Osteoblast (primary cell): Measurements from ENCODE around the gene PPARGC1A. TPM values are rescaled to one million over a fixed set of nuclear protein-coding genes. Genes with fewer than 3 reads are reported as not detected.

Source experiments
- DNase-seq: peaks from one replicate; pipeline ENCODE4 v3.0.0; 2011; ENCODE audit warnings: low spot score, mixed read lengths; ENCODE audit not compliant: insufficient read length; ENCODE audit errors: missing footprints
- H2AFZ ChIP-seq: 2 replicates; pipeline ENCODE4 v1.6.0; 2011; ENCODE audit warnings: mild to moderate bottlenecking, low read length
- H3K27ac ChIP-seq: 2 replicates; pipeline ENCODE4 v1.5.1; 2011; ENCODE audit warnings: mild to moderate bottlenecking, low read depth, low read length, moderate library complexity
- H3K27me3 ChIP-seq: 2 replicates; pipeline ENCODE4 v1.6.0; 2012; ENCODE audit warnings: mild to moderate bottlenecking, control low read depth, inconsistent platforms, low read length, moderate library complexity; ENCODE audit not compliant: insufficient read depth
- H3K36me3 ChIP-seq: 2 replicates; pipeline ENCODE4 v1.5.1; 2011; ENCODE audit warnings: mild to moderate bottlenecking, low read length, control low read depth, moderate library complexity; ENCODE audit not compliant: insufficient read depth
- H3K4me1 ChIP-seq: 2 replicates; pipeline ENCODE4 v1.5.1; 2011; ENCODE audit warnings: mild to moderate bottlenecking, low read length, control low read depth, moderate library complexity; ENCODE audit not compliant: insufficient read depth
- H3K4me2 ChIP-seq: 2 replicates; pipeline ENCODE4 v1.6.0; 2011; ENCODE audit warnings: mild to moderate bottlenecking, low read length; ENCODE audit not compliant: insufficient read depth
- H3K4me3 ChIP-seq: fragments of 200-600 bp; sonication (generic); 3 replicates; pipeline ENCODE4 v1.5.1; 2012; ENCODE audit warnings: mild to moderate bottlenecking, low read length, inconsistent platforms; ENCODE audit not compliant: insufficient read depth
- H3K79me2 ChIP-seq: 2 replicates; pipeline ENCODE4 v1.6.0; 2012; ENCODE audit warnings: mild to moderate bottlenecking, low read length, control low read depth, inconsistent platforms; ENCODE audit not compliant: insufficient read depth
- H3K9me3 ChIP-seq: 2 replicates; pipeline ENCODE4 v1.5.1; 2011; ENCODE audit warnings: low read depth, low read length, control low read depth
- H4K20me1 ChIP-seq: 2 replicates; pipeline ENCODE4 v1.6.0; 2012; ENCODE audit warnings: mild to moderate bottlenecking, low read length, control low read depth; ENCODE audit not compliant: insufficient read depth
- total RNA-seq: library from RNA; depleted of rRNA; stranded (reverse); fragments of >200 nt; gene quantifications from 2 replicates; pipeline ENCODE4 v1.2.3, GENCODE V29; 2012
- TF ChIP-seq, protein P1 (sequence below): IDR thresholded peaks from 2 replicates; pipeline ENCODE4 v1.5.1; 2011; ENCODE audit warnings: mild to moderate bottlenecking, low read depth, low read length, moderate library complexity; ENCODE audit errors: extremely low read depth

The PPARGC1A gene
- total RNA-seq, 1 donor: 2.5 TPM

DNA sequence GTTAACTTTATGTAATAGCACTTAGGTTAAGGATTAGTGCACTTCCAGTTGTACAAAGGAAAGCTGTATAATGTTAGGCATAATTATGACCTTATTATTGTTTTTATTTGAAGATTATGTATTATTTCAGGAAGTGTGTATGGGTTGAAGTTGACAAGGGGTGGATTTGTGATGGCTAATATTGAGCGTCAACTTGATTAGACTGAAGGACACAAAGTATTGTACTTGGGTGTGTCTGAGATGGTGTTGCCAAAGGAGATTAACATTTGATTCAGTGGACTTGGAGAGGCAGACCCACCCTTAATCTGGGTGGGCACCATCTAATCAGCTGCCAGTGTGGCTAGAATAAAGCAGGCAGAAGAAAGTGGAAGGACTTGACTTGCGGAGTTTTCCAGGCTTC is 127.3 kb downstream of the PPARGC1A start:
- H3K27ac ChIP-seq: no peak overlapping the region
- DNase-seq: no peak
- H4K20me1 ChIP-seq: no peaks in the 10 kb centered on the region
- no peaks in the 10 kb centered on the region for H3K27me3 ChIP-seq
- TF ChIP-seq, protein P1, sequence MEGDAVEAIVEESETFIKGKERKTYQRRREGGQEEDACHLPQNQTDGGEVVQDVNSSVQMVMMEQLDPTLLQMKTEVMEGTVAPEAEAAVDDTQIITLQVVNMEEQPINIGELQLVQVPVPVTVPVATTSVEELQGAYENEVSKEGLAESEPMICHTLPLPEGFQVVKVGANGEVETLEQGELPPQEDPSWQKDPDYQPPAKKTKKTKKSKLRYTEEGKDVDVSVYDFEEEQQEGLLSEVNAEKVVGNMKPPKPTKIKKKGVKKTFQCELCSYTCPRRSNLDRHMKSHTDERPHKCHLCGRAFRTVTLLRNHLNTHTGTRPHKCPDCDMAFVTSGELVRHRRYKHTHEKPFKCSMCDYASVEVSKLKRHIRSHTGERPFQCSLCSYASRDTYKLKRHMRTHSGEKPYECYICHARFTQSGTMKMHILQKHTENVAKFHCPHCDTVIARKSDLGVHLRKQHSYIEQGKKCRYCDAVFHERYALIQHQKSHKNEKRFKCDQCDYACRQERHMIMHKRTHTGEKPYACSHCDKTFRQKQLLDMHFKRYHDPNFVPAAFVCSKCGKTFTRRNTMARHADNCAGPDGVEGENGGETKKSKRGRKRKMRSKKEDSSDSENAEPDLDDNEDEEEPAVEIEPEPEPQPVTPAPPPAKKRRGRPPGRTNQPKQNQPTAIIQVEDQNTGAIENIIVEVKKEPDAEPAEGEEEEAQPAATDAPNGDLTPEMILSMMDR: no peak
- H3K9me3 ChIP-seq: no peaks in the 10 kb centered on the region
- no peak overlapping the region for H2AFZ ChIP-seq
- no peaks in the 10 kb centered on the region for H3K4me1 ChIP-seq
- no peak overlapping the region for H3K4me3 ChIP-seq
- H3K36me3 ChIP-seq: no peaks in the 10 kb centered on the region
- H3K79me2 ChIP-seq: no peaks in the 10 kb centered on the region
- H3K4me2 ChIP-seq: no peak overlapping the region

DNA sequence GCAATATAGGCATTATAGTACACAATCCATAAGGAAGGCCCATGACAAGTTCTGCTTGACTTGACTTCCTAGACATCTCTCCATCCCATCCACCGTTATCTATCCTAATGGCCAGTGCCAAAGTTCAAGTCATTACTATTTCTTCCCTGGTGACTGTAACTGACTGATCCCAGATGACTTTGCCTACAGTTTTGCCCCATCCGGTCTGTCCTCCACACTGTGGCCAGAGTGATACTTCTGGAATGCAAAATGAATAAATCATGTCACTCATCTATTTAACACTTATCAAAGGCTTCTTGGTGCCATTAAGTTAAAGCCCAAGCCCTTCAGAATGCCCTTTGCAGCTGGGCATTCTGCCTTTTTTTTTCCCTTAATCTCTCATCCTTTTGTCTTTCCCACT is 130.8 kb downstream of the PPARGC1A start:
- DNase-seq: no peak
- TF ChIP-seq, protein P1: no peak

DNA sequence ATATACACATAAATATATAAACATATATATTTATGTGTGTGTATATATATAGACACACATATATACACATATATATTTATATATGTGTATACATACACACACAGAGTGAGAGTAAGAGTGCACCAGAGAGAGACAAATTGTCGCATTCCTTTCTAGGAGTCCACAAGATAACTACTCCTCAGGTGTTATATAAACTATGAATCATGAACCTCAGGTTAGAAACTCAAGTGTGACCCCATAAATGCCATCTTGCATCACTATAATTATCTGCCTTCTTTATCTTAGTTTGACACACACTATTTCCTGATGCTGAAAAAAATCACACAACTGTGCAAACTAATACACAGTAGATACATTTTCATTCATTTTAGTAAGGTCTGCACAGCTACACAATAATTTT is 135.2 kb downstream of the PPARGC1A start:
- H3K36me3 ChIP-seq: no peaks in the 10 kb centered on the region
- no peaks in the 10 kb centered on the region for H3K27me3 ChIP-seq
- no peak overlapping the region for H3K27ac ChIP-seq
- H2AFZ ChIP-seq: no peak overlapping the region
- H3K4me2 ChIP-seq: no peak overlapping the region
- no peaks in the 10 kb centered on the region for H3K79me2 ChIP-seq
- no peak for DNase-seq
- H3K4me3 ChIP-seq: no peak overlapping the region
- TF ChIP-seq, protein P1: no peak
- no peaks in the 10 kb centered on the region for H4K20me1 ChIP-seq
- H3K9me3 ChIP-seq: no peaks in the 10 kb centered on the region
- H3K4me1 ChIP-seq: no peaks in the 10 kb centered on the region

More for the DNA sequence above, 130.8 kb downstream of the PPARGC1A start:
- Histone ChIP-seq H3K4me1 (no peaks in the 10 kb centered on the region), H3K4me2 (no peak overlapping the region), H3K4me3 (no peak overlapping the region), H3K9me3 (no peaks in the 10 kb centered on the region), H3K36me3 (no peaks in the 10 kb centered on the region), H3K79me2 (no peaks in the 10 kb centered on the region), H2AFZ (no peak overlapping the region), H4K20me1 (no peaks in the 10 kb centered on the region), H3K27me3 (no peaks in the 10 kb centered on the region), H3K27ac (no peak overlapping the region)

DNA sequence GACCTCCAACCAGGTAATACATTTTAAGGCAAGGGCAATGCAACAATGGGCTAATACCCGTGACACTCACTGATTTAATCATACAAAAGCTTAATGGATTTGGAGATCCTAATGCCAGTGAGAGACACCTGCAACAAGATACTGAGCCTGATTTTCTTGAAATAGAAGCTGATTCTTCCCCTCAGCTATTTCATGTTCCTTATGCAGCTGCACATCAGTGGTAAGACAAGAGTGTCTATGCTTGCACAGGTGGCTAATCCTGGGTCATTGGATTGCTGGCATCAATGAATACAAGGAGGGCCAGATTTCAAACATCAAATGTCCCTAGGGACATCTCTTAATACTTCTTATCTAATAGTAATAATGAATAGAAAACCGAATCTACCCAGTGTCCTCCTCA is 139.7 kb downstream of the PPARGC1A start:
- H3K4me2 ChIP-seq: no peak overlapping the region
- H3K79me2 ChIP-seq: no peaks in the 10 kb centered on the region
- no peak overlapping the region for H2AFZ ChIP-seq
- TF ChIP-seq, protein P1: no peak
- no peaks in the 10 kb centered on the region for H3K27me3 ChIP-seq
- H3K27ac ChIP-seq: no peak overlapping the region
- no peaks in the 10 kb centered on the region for H3K4me1 ChIP-seq
- H4K20me1 ChIP-seq: no peaks in the 10 kb centered on the region
- no peaks in the 10 kb centered on the region for H3K9me3 ChIP-seq
- H3K36me3 ChIP-seq: no peaks in the 10 kb centered on the region
- H3K4me3 ChIP-seq: no peak overlapping the region
- DNase-seq: no peak
